ENCODE measurements around the gene VPS36.

The VPS36 gene

GRCh38 chr13:52454820-52455676 is 4.6 kb upstream of the VPS36 start, which contains the start of gene CKAP2:
Gene CKAP2, plus strand, starts transcription at chr13:52455478. Its CDS starts 79 bp downstream, at chr13:52455557.
- DNase-seq (ENCODE audit: insufficient read length) (peak; percentile 77), FAIRE-seq (peak; percentile 93)
- TF ChIP-seq TAF1 (IDR thresholded peaks at IDR 0.05; ENCODE audit: borderline replicate concordance, low read depth, low read length) (peak; percentile 76), POLR2AphosphoS5 (IDR thresholded peaks at IDR 0.05; ENCODE audit: low read depth, low read length) (peak; percentile 76), POLR2A (IDR thresholded peaks at IDR 0.05; ENCODE audit: low read depth, low read length) (peak; percentile 75; the same call in 1 of the 2 replicates)

- FAIRE-seq (no peak), DNase-seq (ENCODE audit: insufficient read length) (peak; percentile 12)
- TF ChIP-seq POLR2A (IDR thresholded peaks at IDR 0.05; ENCODE audit: low read depth, low read length) (no peak), TAF1 (IDR thresholded peaks at IDR 0.05; ENCODE audit: borderline replicate concordance, low read depth, low read length) (no peak), POLR2AphosphoS5 (IDR thresholded peaks at IDR 0.05; ENCODE audit: low read depth, low read length) (no peak)
These were observed 4.0 kb upstream of the VPS36 start for GRCh38 chr13:52454459-52454819.

- FAIRE-seq: no peak
- no peak for DNase-seq (ENCODE audit: insufficient read length)
- TF ChIP-seq POLR2AphosphoS5 (IDR thresholded peaks at IDR 0.05; ENCODE audit: low read depth, low read length) (no peak), TAF1 (IDR thresholded peaks at IDR 0.05; ENCODE audit: borderline replicate concordance, low read depth, low read length) (no peak), POLR2A (IDR thresholded peaks at IDR 0.05; ENCODE audit: low read depth, low read length) (no peak)
These were observed 2.0 kb upstream of the VPS36 start for GRCh38 chr13:52452470-52452869.

- FAIRE-seq (no peak), DNase-seq (ENCODE audit: insufficient read length) (no peak)
- no peak for TF ChIP-seq POLR2A (IDR thresholded peaks at IDR 0.05; ENCODE audit: low read depth, low read length)
- no peak for TF ChIP-seq TAF1 (IDR thresholded peaks at IDR 0.05; ENCODE audit: borderline replicate concordance, low read depth, low read length)
- TF ChIP-seq POLR2AphosphoS5 (IDR thresholded peaks at IDR 0.05; ENCODE audit: low read depth, low read length): no peak
These were observed 836 bp upstream of the VPS36 start for GRCh38 chr13:52451135-52451804.

- no peak for FAIRE-seq
- no peak for DNase-seq (ENCODE audit: insufficient read length)
- no peak for TF ChIP-seq POLR2A (IDR thresholded peaks at IDR 0.05; ENCODE audit: low read depth, low read length)
- no peak for TF ChIP-seq TAF1 (IDR thresholded peaks at IDR 0.05; ENCODE audit: borderline replicate concordance, low read depth, low read length)
- no peak for TF ChIP-seq POLR2AphosphoS5 (IDR thresholded peaks at IDR 0.05; ENCODE audit: low read depth, low read length)
These were observed 321 bp upstream of the VPS36 start for GRCh38 chr13:52450793-52451116.

- FAIRE-seq: no peak
- no peak for TF ChIP-seq POLR2AphosphoS5 (IDR thresholded peaks at IDR 0.05; ENCODE audit: low read depth, low read length)
- TF ChIP-seq POLR2A (IDR thresholded peaks at IDR 0.05; ENCODE audit: low read depth, low read length): no peak
- no peak for TF ChIP-seq TAF1 (IDR thresholded peaks at IDR 0.05; ENCODE audit: borderline replicate concordance, low read depth, low read length)
- no peak for DNase-seq (ENCODE audit: insufficient read length)
These were observed 963 bp downstream of the VPS36 start for GRCh38 chr13:52449331-52450011.

GRCh38 chr13:52447815-52448552 is 2.5 kb downstream of the VPS36 start:
- FAIRE-seq (no peak), DNase-seq (ENCODE audit: insufficient read length) (no peak)
- no peak for TF ChIP-seq TAF1 (IDR thresholded peaks at IDR 0.05; ENCODE audit: borderline replicate concordance, low read depth, low read length)
- TF ChIP-seq POLR2AphosphoS5 (IDR thresholded peaks at IDR 0.05; ENCODE audit: low read depth, low read length): no peak
- no peak for TF ChIP-seq POLR2A (IDR thresholded peaks at IDR 0.05; ENCODE audit: low read depth, low read length)

- FAIRE-seq (no peak), DNase-seq (ENCODE audit: insufficient read length) (no peak)
- TF ChIP-seq TAF1 (IDR thresholded peaks at IDR 0.05; ENCODE audit: borderline replicate concordance, low read depth, low read length): no peak
- no peak for TF ChIP-seq POLR2AphosphoS5 (IDR thresholded peaks at IDR 0.05; ENCODE audit: low read depth, low read length)
- TF ChIP-seq POLR2A (IDR thresholded peaks at IDR 0.05; ENCODE audit: low read depth, low read length): no peak
These were observed 3.1 kb downstream of the VPS36 start for GRCh38 chr13:52447354-52447753.

GRCh38 chr13:52446265-52446664 is 4.2 kb downstream of the VPS36 start:
- TF ChIP-seq POLR2AphosphoS5 (IDR thresholded peaks at IDR 0.05; ENCODE audit: low read depth, low read length): no peak
- no peak for TF ChIP-seq POLR2A (IDR thresholded peaks at IDR 0.05; ENCODE audit: low read depth, low read length)
- no peak for TF ChIP-seq TAF1 (IDR thresholded peaks at IDR 0.05; ENCODE audit: borderline replicate concordance, low read depth, low read length)
- DNase-seq (ENCODE audit: insufficient read length) (no peak), FAIRE-seq (no peak)

- DNase-seq (ENCODE audit: insufficient read length) (no peak), FAIRE-seq (no peak)
- no peak for TF ChIP-seq POLR2A (IDR thresholded peaks at IDR 0.05; ENCODE audit: low read depth, low read length)
- TF ChIP-seq POLR2AphosphoS5 (IDR thresholded peaks at IDR 0.05; ENCODE audit: low read depth, low read length): no peak
- TF ChIP-seq TAF1 (IDR thresholded peaks at IDR 0.05; ENCODE audit: borderline replicate concordance, low read depth, low read length): no peak
These were observed 18.0 kb downstream of the VPS36 start for GRCh38 chr13:52432456-52432855.

- TF ChIP-seq POLR2AphosphoS5 (IDR thresholded peaks at IDR 0.05; ENCODE audit: low read depth, low read length): no peak
- TF ChIP-seq POLR2A (IDR thresholded peaks at IDR 0.05; ENCODE audit: low read depth, low read length): no peak
- TF ChIP-seq TAF1 (IDR thresholded peaks at IDR 0.05; ENCODE audit: borderline replicate concordance, low read depth, low read length): no peak
- DNase-seq (ENCODE audit: insufficient read length) (no peak), FAIRE-seq (no peak)
These were observed 22.1 kb downstream of the VPS36 start for GRCh38 chr13:52428295-52428694.
